ENCODE data around the gene PCP4L1.
"Not testable (repeated sequence)": the region's sequence is repeated elsewhere in the genome, so short reads cannot be mapped to it uniquely, and the experiment has no call there.

The PCP4L1 gene

DNA sequence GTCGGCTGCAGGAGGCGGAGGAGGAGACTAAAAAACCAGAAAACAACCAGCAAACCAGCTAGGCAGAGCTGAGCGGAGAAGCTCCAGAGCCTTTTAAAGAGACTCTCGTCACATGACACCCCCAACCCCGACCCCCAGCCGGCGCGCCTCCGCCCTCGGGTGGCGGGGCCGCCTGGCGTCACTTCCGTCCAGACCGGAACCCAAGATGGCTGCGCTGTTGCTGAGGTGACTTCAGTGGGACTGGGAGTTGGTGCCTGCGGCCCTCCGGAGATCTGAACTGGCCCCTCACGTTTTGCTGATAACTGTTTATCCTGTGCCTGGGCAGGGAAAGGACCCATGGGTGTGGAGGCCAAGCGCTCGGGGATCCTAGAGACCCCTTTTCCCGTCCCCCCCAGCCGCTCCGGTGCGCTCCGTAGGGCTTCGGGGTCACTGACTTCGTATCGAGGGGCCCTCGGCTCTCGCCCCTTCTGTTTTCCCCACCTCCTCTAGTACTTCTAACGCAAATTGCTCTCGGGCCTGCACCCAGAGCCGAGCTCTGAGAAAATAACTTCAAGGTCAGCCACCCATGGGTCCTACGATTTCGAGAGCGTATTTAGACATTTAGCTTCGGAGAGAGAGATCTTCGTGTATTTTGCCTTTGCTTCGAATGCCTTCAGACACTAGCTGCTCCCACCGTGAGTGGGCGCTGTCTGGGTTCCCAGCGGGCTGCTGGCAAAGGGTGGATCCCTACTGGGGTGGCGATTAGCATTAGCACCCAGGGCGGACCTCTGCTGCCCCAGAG lies 55.8 kb downstream of the PCP4L1 start, which contains the start of gene SDHC:
Gene SDHC, plus strand, starts transcription at position 181 of the 781 bp plus-strand sequence. Its CDS starts 25 bp downstream, at position 206.
- peak; percentile 95 for DNase-seq (ENCODE audit: low spot score)
- FAIRE-seq: peak; percentile 74

GRCh38 chr1:161315841-161316674 lies 57.5 kb downstream of the PCP4L1 start:
- not testable (repeated sequence) for FAIRE-seq; DNase-seq (ENCODE audit: low spot score)

DNA sequence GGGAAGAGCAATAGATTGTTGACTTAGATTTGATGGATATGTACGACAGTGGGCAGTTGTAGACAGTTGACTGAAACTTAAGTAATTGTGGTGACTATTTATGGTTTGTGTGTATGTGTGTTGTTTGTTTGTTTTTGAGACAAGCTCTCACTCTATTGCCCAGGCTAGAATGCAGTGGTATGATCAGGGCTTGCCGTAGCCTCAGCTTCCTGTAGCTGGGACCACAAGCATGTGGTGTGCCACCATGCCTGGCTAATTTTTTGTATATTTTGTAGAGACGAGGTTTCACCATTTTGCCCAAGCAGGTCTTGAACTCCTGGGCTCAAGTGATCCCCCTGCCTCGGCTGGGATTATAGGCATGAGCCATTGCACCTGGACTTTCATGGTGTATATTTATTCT lies 65.5 kb downstream of the PCP4L1 start:
- FAIRE-seq: no peak
- no peak for DNase-seq (ENCODE audit: low spot score)

DNA sequence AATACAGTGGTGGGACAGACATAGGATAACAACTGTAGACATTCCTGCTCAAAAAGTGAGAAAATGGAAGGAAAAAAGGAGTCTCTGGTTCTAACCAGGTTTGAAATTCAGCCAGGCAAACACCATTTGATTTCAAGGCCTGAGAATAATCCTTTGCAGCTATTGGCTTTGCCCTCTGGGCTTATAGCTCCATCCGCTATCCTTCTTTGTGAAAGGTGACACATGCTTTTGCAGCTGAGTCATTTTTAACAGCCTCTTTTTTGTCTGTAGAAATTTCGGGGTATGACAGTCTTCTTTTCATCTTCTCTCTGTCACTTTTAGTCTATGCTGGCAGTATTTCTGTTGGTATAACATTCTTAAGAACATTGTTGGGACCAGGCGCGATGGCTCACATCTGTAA lies 71.8 kb downstream of the PCP4L1 start:
- no peak for FAIRE-seq
- no peak for DNase-seq (ENCODE audit: low spot score)

- FAIRE-seq (no peak), DNase-seq (ENCODE audit: low spot score) (no peak)
Measured at GRCh38 chr1:161333166-161333565, 74.6 kb downstream of the PCP4L1 start.

Measured in urothelium cell line (cell line).